PC-3 (cell line): ENCODE data around the gene PANK4.

Experiments used
- EZH2 ChIP-seq: fragments of 300-600 bp; sonication (generic); IDR thresholded peaks from one replicate; pipeline ENCODE4 v1.6.1; 2017; ENCODE audit warnings: antibody characterized with exemption, mild to moderate bottlenecking, low read length; ENCODE audit not compliant: unreplicated experiment
- EZH2phosphoT487 ChIP-seq: fragments of 300-600 bp; sonication (generic); IDR thresholded peaks from 2 replicates; pipeline ENCODE4 v1.6.1; 2018; ENCODE audit warnings: mild to moderate bottlenecking, antibody characterized with exemption, low read length, borderline replicate concordance
- TF ChIP-seq, protein P1 (sequence below): fragments of 300-600 bp; sonication (generic); conservative IDR thresholded peaks from 2 replicates; pipeline ENCODE4 v1.5.1; 2017; ENCODE audit warnings: antibody characterized with exemption, low read depth, mild to moderate bottlenecking, low read length

DNA sequence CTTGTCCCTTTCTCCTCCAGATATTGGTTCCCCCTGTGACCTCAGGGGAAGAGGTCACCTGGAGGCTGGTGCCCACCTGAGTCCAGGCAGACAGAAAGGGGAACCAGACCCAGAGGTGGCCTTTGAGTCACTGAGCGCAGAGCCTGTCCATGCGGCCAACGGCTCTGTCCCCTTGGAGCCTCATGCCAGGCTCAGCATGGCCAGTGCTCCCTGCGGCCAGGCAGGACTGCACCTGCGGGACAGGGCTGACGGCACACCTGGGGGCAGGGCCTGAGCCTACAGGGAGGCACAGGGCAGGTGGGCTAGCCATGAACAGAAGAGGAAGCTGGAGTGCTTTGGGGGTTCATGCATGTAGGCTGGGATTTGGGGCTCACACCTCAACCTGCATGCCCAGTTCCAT, 32.5 kb upstream of the PANK4 start:
- TF ChIP-seq, protein P1, sequence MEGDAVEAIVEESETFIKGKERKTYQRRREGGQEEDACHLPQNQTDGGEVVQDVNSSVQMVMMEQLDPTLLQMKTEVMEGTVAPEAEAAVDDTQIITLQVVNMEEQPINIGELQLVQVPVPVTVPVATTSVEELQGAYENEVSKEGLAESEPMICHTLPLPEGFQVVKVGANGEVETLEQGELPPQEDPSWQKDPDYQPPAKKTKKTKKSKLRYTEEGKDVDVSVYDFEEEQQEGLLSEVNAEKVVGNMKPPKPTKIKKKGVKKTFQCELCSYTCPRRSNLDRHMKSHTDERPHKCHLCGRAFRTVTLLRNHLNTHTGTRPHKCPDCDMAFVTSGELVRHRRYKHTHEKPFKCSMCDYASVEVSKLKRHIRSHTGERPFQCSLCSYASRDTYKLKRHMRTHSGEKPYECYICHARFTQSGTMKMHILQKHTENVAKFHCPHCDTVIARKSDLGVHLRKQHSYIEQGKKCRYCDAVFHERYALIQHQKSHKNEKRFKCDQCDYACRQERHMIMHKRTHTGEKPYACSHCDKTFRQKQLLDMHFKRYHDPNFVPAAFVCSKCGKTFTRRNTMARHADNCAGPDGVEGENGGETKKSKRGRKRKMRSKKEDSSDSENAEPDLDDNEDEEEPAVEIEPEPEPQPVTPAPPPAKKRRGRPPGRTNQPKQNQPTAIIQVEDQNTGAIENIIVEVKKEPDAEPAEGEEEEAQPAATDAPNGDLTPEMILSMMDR, result no peak
- TF ChIP-seq EZH2phosphoT487 (no peak), EZH2 (no peak)
